Esophagus muscularis mucosa (tissue), 4 donors: Measurements from ENCODE around the gene FEM1A.
"Not testable (repeated sequence)": the region's sequence is repeated elsewhere in the genome, so short reads cannot be mapped to it uniquely, and the experiment has no call there.

Experiments
- CTCF ChIP-seq, 3 experiments: fragments of 200-600 bp in 2 of 3; fragments of 450-650 bp in 1 of 3; sonication (generic) in 2 of 3; IDR thresholded peaks; one replicate each; pipeline ENCODE4 v1.5.1; 2017 to 2019; ENCODE audit warnings: antibody characterized with exemption in 3 of 3, mild to moderate bottlenecking in 2 of 3, moderate library complexity in 1 of 3
- EP300 ChIP-seq: sonication (generic); formaldehyde crosslinking; IDR thresholded peaks from one replicate; pipeline ENCODE4 v1.6.1; 2017; ENCODE audit warnings: antibody characterized with exemption
- POLR2A ChIP-seq: fragments of 450-650 bp; IDR thresholded peaks from one replicate; pipeline ENCODE4 v1.6.1; 2017; ENCODE audit warnings: antibody characterized with exemption, moderate library complexity, mild to moderate bottlenecking, low read depth
- POLR2AphosphoS5 ChIP-seq, 2 donors: sonication (generic); formaldehyde crosslinking; IDR thresholded peaks; one replicate each; pipeline ENCODE4 v1.6.1; 2017; ENCODE audit warnings: antibody characterized with exemption in 2 of 2

DNA sequence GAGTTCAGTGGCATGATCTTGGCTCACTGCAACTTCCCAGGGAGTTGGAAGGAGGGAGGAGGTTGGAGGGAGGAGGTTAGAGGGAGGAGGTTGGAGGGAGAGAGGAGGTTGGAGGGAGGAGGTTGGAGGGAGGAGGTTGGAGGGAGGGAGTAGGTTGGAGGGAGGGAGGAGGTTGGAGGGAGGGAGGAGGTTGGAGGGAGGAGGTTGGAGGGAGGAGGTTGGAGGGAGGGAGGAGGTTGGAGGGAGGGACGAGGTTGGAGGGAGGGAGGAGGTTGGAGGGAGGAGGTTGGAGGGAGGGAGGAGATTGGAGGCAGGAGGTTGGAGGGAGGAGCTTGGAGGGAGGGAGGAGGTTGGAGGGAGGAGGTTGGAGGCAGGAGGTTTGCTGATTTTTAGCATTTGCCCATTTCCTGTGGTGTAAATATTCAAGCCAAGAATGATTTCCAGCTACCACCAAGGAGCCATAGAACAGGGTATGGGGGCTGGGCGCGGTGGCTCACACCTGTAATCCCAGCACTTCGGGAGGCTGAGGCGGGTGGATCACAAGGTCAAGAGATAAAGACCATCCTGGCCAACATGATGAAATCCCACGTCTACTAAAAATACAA lies 5.0 kb upstream of the FEM1A start:
- not testable (repeated sequence) for TF ChIP-seq POLR2A; CTCF (IDR thresholded peaks at IDR 0.05); POLR2AphosphoS5 (IDR thresholded peaks at IDR 0.05); EP300
